Tibial artery (tissue), 4 donors: ENCODE measurements around the gene RUVBL1.

Experiments
- DNase-seq, 2 donors: peaks; one replicate each; pipeline ENCODE4 v3.0.0-alpha.2; 2019
- H3K27ac ChIP-seq, 2 donors: fragments of 200-600 bp; sonication (generic) in 1 of 2; 1 replicate in 1 of 2; 2 replicates in 1 of 2; pipeline ENCODE4 v1.5.1; 2018 to 2019; ENCODE audit warnings: mild to moderate bottlenecking in 1 of 2
- H3K27me3 ChIP-seq, 2 donors: fragments of 200-600 bp; sonication (generic) in 1 of 2; one replicate each; pipeline versions ENCODE4 v1.5.1 to v1.6.0; 2016 to 2019
- H3K36me3 ChIP-seq, 3 donors: fragments of 200-600 bp; sonication (generic) in 2 of 3; one replicate each; pipeline ENCODE4 v1.5.1; 2016 to 2019; ENCODE audit warnings: mild to moderate bottlenecking in 2 of 3
- H3K4me1 ChIP-seq, 4 donors: fragments of 200-600 bp; sonication (generic) in 2 of 4; 1 replicate in 3 of 4; 2 replicates in 1 of 4; pipeline ENCODE4 v1.5.1; 2016 to 2019
- H3K4me3 ChIP-seq, 2 donors: fragments of 200-600 bp; sonication (generic) in 1 of 2; 1 replicate in 1 of 2; 2 replicates in 1 of 2; pipeline ENCODE4 v1.5.1; 2018 to 2019; ENCODE audit warnings: mild to moderate bottlenecking in 2 of 2
- H3K9me3 ChIP-seq, 3 donors: fragments of 200-600 bp; sonication (generic) in 1 of 3; one replicate each; pipeline ENCODE4 v1.5.1; 2016 to 2019
- intact Hi-C: fragments of 100-400 bp; cut with DNase I; formaldehyde crosslinking; loops from one replicate; pipeline ENCODE4 v1.15.0; 2023; ENCODE audit warnings: low total_unique reads
- TF ChIP-seq, protein P1 (sequence below), 2 experiments: fragments of 200-600 bp in 1 of 2; fragments of 450-650 bp in 1 of 2; IDR thresholded peaks; one replicate each; pipeline ENCODE4 v1.5.1; 2017 to 2019; ENCODE audit warnings: antibody characterized with exemption in 2 of 2, mild to moderate bottlenecking in 1 of 2, moderate library complexity in 1 of 2

RUVBL1 gene

DNA sequence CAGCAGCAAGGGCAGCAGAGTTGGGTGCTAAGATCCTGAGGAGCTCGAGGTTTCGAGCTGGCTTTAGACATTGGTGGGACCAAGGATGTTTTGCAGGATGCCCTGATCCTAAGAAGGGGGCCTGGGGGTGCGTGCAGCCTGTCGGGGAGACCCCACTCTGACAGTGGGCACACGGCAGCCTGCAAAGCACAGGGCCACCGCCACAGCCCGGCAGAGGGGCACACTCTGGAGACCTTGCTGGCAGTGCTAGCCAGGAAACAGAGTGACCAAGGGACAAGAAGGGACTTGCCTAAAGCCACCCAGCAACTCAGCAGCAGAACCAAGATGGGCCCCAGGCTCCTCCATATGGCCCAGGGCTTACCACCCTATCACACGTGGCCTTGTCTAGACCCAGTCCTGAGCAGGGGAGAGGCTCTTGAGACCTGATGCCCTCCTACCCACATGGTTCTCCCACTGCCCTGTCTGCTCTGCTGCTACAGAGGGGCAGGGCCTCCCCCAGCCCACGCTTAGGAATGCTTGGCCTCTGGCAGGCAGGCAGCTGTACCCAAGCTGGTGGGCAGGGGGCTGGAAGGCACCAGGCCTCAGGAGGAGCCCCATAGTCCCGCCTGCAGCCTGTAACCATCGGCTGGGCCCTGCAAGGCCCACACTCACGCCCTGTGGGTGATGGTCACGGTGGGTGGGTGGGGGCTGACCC is 52.6 kb downstream of the RUVBL1 start:
- peaks cover 0 to 13% (median 9%) of the 10 kb centered on the region in 4 donors for H3K4me1 ChIP-seq
- H3K36me3 ChIP-seq, result peaks cover 52 to 74% (median 62%) of the 10 kb centered on the region in 3 donors
- no peaks in the 10 kb centered on the region for H3K27me3 ChIP-seq
- H3K27ac ChIP-seq, result no peak overlapping the region
- TF ChIP-seq, protein P1, sequence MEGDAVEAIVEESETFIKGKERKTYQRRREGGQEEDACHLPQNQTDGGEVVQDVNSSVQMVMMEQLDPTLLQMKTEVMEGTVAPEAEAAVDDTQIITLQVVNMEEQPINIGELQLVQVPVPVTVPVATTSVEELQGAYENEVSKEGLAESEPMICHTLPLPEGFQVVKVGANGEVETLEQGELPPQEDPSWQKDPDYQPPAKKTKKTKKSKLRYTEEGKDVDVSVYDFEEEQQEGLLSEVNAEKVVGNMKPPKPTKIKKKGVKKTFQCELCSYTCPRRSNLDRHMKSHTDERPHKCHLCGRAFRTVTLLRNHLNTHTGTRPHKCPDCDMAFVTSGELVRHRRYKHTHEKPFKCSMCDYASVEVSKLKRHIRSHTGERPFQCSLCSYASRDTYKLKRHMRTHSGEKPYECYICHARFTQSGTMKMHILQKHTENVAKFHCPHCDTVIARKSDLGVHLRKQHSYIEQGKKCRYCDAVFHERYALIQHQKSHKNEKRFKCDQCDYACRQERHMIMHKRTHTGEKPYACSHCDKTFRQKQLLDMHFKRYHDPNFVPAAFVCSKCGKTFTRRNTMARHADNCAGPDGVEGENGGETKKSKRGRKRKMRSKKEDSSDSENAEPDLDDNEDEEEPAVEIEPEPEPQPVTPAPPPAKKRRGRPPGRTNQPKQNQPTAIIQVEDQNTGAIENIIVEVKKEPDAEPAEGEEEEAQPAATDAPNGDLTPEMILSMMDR (IDR thresholded peaks at IDR 0.05), result no peak
- DNase-seq, result no peak
- no peak overlapping the region for H3K4me3 ChIP-seq
- no peaks in the 10 kb centered on the region for H3K9me3 ChIP-seq
- intact Hi-C loops, result loop anchor here (10.0 kb wide), 3 partner anchors 54 to 534 kb away; partner anchors contain the start of gene RUVBL1

DNA sequence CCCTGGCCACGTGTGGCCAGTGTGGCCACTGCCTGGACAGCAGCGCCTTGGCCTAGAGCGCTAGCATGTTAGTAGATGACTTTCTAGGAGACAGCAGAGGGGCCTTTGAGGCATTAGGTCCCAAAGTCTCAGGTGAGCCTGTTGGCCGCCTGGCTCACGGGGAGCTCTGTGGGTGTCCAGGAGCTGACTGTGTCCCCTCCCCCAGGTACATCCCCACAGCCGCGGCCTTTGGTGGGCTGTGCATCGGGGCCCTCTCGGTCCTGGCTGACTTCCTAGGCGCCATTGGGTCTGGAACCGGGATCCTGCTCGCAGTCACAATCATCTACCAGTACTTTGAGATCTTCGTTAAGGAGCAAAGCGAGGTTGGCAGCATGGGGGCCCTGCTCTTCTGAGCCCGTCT is 54.3 kb downstream of the RUVBL1 start:
- Histone ChIP-seq H3K36me3 (peaks cover 70 to 92% (median 80%) of the 10 kb centered on the region in 3 donors), H3K9me3 (no peaks in the 10 kb centered on the region), H3K4me1 (peaks cover 0 to 4% (median 0%) of the 10 kb centered on the region in 4 donors), H3K27me3 (no peaks in the 10 kb centered on the region), H3K4me3 (no peak overlapping the region), H3K27ac (no peak overlapping the region)
- TF ChIP-seq, protein P1 (IDR thresholded peaks at IDR 0.05), result no peak
- DNase-seq, result no peak
- intact Hi-C loops, result no loop called here

DNA sequence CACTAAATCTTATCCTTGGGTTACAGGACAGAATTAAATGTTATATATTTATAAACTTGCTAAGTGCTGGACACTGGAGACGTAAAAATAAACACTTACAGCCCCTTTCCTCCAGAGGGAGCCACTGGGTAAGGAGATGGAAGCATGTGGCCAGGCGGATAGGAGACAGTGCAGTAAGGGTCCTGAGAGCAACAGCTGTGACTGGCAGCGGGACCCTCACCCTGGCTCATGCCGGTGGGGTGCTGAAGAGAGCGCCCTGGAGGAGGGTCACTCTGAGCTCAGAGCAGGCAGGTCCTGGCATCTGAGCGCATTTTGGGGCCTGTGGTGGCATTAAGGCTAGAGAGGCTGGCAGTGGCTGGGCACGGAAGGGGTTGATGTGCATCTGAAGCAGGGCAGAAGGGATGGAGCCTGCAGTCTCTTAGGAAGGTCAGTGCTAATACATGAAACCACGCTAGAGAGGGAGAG is 55.4 kb downstream of the RUVBL1 start:
- intact Hi-C loops, result no loop called here
- H3K27me3 ChIP-seq, result no peaks in the 10 kb centered on the region
- DNase-seq, result no peak
- TF ChIP-seq, protein P1 (IDR thresholded peaks at IDR 0.05), result peak in 1 of 2 experiments; percentile 47
- no peak overlapping the region for H3K4me3 ChIP-seq
- H3K4me1 ChIP-seq, result peaks cover 0 to under 1% (median 0%) of the 10 kb centered on the region in 4 donors
- no peaks in the 10 kb centered on the region for H3K9me3 ChIP-seq
- peaks cover 81 to 99% (median 91%) of the 10 kb centered on the region in 3 donors for H3K36me3 ChIP-seq
- H3K27ac ChIP-seq, result no peak overlapping the region

DNA sequence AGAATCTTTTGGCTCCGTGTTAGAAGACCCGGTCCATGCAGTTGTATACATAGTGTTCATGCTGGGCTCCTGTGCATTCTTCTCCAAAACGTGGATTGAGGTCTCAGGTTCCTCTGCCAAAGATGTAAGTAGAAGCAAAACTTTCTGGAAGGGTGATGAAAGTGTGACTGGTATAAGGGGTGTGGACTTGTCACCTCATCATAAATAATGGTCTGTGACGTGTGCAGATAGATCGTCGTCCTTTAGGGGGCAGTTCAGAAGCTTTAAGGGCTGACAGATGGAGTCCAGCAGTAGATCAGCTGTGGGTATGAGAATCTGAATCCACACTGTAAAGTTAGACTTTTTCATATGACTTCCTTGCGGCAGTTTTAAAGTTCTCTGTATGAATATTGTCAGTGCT is 56.1 kb downstream of the RUVBL1 start:
- TF ChIP-seq, protein P1 (IDR thresholded peaks at IDR 0.05), result no peak
- H3K4me1 ChIP-seq, result no peaks in the 10 kb centered on the region
- intact Hi-C loops, result no loop called here
- no peak overlapping the region for H3K27ac ChIP-seq
- H3K9me3 ChIP-seq, result no peaks in the 10 kb centered on the region
- H3K27me3 ChIP-seq, result no peaks in the 10 kb centered on the region
- no peak overlapping the region for H3K4me3 ChIP-seq
- peaks cover 88 to 99% (median 98%) of the 10 kb centered on the region in 3 donors for H3K36me3 ChIP-seq
- no peak for DNase-seq

DNA sequence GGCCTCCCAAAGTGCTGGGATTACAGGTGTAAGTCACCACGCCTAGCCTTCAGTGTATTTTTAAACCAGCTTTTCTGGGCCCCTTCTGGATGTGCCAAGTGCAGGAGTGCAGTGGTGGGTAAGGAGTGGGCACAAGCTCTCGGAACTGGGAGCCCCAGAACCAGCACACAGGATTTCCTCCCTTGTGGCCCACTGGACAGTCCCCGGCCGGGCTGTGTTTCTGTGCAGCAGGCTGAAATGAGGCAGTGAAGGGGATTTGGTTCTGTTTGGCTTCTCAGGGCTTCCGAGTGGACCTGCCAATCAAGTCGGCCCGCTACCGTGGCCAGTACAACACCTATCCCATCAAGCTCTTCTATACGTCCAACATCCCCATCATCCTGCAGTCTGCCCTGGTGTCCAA is 56.9 kb downstream of the RUVBL1 start:
- H3K27me3 ChIP-seq, result no peaks in the 10 kb centered on the region
- intact Hi-C loops, result no loop called here
- H3K9me3 ChIP-seq, result no peaks in the 10 kb centered on the region
- H3K36me3 ChIP-seq, result peaks cover 96 to 100% (median 100%) of the 10 kb centered on the region in 3 donors
- peaks cover 0 to 3% (median 1%) of the 10 kb centered on the region in 4 donors for H3K4me1 ChIP-seq
- no peak overlapping the region for H3K4me3 ChIP-seq
- no peak overlapping the region for H3K27ac ChIP-seq
- no peak for DNase-seq
- TF ChIP-seq, protein P1 (IDR thresholded peaks at IDR 0.05), result no peak
